Stimulated activated CD4-positive, alpha-beta T cell treated with anti-CD3 and anti-CD28 coated beads, Interleukin-4, amount 100 ng/mL, for 24 hours (primary cell): Measurements from ENCODE around the gene BTD.
"Not testable (repeated sequence)": the region's sequence is repeated elsewhere in the genome, so short reads cannot be mapped to it uniquely, and the experiment has no call there.

ENCODE experiments used
- DNase-seq: peaks from one replicate; pipeline ENCODE4 v3.0.0-alpha.2; 2020

Gene BTD

DNA sequence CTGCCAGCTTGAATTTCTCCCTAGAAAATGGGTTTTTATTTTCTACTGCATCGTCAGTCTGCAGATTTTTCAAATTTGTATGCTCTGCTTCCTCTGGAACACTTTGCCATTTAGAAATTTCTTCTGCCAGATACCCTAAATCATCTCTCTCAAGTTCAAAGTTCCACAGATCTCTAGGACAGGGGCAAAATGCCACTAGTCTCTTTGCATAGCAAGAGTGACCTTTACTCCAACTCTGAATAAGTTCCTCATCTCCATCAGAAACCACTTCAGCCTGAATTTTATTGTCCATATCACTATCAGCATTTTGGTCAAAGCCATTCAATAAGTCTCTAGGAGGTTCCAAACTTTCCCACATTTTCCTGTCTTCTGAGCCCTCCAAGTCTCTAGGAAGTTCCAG is 3.0 kb downstream of the BTD start:
- not testable (repeated sequence) for DNase-seq

DNA sequence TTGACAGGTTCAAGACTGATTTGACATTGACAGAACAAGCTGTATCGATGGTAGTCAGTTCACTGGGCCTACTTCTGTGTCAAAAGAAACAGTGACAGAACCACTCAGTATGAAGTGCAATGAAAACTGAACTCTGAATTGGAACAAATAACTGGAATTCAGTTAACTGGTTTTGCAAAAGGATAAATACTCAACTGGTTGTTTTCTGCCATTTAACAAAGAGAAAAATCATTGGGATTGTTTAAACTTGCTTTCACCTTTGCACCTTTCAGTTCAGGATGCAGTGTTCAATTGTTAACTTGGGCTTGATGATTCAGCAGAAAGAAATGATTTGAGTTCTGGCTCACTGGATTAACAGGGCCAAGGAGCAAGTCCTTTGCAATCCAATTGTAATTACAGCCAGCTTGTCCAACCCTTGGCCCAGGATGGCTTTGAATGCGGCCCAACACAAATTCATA is 4.9 kb downstream of the BTD start:
- DNase-seq = no peak

DNA sequence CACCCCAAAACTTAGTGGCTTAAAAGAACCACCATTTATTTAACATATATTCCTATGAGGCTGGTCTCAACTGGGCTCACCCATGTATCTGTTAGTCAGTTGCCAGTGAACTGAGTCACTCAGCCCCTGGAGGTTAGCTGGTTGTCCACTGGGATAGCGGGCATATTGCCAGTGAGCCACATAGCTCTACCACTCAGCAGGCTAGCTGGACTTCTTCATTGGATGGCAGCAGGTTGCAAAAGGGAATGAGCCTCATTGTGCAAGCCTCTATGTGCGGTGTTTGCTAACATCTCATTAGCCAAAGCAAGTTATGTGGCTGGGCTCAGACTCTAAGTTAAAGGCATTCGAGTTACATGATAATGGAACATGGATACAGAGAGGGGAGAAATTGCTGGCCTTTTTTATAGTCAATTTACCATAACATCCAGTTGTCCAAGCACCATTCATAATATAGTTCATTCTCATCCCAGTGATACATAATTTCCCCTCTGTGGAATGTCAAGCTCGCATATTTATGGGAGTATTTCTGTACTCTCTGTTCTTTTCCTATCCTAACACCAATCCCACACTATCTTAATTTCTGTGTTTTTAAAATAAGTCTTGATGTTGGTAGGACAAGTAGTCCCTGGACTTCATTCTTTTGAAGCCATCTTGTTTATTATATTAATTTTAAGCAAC is 8.7 kb downstream of the BTD start:
- no peak for DNase-seq

DNA sequence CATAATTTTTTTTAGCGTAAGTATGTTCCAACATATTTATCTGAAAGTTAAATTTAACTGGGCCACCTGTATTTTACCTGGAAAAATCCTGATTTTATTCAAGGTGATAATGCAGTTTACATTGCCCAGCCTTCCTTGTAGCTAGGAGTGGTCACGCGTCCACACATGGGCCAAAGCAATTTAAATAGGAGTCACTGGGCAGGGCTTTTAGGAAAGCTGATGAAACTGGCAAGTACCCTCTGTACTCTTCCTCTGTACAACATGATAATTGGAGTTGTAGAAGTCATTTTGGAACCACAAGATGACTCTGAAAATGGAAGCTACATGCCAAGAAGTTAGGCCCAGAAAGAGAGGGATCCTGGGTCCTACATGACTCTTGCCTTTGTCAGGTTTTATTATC is 9.5 kb downstream of the BTD start:
- DNase-seq = no peak

DNA sequence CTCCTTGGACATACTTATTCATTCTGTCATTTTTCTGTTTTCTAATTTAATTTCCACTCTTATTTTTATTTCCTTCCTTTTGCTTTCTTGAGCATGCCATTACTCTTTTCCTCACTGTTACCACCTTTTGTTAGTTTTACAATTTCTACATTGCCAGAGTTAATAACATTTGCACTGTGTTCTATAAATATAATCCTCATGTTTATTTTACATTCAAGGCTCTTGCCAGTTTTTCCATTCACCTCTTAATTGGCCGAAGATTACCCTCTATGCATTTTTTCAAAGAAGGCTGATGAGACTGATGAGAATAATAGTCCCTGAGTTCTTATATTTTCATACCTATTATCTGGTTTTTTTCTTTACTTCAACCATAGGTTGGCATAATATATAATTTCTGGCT is 10.5 kb downstream of the BTD start:
- no peak for DNase-seq

DNA sequence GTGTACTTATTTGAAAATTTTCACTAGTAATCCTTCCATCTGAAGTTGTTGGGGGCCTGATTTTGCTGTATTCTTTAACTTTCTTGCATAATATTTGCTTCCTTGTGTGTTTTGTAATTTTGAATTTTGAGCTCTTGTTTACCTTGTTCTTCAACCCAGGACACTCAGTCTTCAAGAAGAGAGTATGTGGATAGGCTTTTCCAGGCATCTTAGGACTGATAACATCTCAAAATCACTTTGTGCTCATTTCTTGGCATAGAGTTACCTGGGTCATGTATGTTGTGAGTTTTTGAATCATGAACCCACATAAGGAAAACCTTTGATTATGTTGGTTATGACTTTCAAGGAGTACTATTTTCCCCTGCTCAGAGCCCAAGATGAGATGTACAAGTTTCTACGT is 13.4 kb downstream of the BTD start:
- no peak for DNase-seq

DNA sequence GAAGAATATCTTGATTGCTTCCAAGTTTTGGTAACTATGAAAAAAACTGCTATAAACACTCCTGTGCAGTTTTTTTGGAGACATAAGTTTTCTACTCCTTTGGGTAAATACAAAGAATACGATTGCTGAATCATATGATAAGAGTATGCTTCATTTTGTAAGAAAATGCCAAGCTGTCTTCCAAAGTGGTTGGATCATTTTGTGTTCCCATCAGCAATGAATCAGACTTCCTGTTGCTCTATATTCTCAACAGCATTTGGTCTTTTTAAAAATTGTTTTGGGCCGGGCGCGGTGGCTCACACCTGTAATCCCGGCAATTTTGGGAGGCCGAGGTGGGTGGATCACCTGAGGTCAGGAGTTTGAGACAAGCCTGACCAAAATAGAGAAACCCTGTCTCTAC is 14.5 kb downstream of the BTD start:
- DNase-seq = no peak

DNA sequence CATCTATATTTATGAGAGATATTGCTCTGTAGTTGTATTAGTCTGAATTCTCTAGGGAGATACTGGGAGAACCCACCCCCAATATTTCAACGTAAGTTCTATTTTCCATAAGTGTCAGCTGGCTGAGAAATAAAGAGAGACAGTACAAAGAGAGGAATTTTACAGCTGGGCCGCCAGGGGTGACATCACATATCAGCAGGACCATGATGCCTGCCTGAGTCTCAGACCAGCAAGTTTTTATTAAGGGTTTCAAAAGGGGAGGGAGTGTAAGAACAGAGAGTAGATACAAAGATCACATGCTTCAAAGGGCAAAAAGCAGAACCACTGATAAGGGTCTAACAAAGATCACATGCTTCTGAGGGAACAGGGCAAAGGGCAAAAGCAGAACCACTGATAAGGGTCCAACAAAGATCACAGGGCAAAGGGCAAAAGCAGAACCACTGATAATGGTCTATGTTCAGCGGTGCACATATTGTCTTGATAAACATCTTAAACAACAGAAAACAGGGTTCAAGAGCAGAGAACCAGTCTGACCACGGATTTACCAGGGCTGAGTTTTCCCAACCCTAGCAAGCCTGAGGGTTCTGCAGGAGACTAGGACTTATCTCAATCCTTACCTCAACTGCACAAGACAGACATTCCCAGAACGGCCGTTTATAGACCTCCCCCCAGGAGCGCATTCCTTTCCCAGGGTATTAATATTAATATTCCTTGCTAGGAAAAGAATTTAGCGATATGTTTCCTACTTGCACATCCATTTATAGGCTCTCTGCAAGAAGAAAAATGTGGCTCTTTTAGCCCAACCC is 18.3 kb downstream of the BTD start:
- DNase-seq = not testable (repeated sequence)

DNA sequence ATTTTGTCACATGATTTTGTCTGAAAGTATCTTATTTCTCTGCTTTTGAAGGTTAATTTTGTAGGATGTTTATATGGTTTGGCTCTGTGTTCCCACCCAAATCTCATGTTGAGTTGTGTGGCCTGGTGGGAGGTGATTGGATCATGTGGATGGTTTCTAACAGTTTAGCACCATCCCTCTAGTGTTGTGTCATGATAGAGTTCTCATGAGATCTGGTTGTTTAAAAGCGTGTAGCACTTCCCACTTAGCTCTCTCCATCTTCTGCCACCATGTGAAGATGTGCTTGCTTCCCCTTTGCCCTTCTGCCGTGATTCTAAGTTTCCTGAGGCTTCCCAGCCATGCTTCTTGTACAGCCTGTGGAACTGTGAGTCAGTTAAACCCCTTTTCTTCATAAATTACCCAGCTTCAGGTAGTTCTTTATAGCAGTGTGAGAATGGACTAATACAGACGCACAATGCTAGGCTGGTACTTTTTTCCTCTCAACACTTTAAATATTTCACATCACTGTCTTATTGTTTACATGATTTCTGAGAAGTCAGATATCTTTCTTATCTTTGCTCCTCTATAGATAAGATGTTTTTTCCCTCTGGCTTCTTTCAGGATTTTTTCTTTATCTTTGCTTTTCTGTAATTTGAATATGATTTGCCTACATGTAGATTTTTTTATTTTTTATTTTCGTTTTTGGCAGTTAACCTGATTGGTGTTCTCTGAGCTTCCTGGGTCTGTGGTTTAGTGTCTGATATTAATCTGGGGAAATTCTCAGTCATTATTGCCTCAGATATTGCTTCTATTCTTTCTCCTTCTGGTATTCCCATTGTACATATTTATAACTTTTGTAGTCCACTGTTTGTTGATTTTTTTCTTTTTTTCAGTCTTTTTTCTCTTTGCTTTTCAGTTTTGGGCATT is 22.2 kb downstream of the BTD start:
- no peak for DNase-seq

DNA sequence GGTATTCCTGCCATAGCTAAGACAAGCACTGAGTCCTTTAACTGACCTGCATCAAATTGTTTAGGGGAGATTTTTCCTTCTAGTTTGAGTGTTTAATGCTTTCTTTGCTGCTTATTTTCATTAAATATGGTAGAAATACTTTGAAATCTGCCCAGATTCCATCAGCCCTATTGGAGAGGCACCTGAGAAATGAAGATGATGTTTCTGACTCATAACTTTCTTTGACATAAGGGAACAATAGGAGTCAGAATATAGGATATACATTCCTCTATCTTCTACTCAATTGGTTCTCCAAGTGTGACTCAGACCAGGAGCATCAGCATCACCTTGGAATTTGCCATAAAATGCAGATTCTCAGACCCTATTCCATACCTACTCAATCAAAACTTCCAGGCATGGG is 27.4 kb downstream of the BTD start:
- no peak for DNase-seq

DNA sequence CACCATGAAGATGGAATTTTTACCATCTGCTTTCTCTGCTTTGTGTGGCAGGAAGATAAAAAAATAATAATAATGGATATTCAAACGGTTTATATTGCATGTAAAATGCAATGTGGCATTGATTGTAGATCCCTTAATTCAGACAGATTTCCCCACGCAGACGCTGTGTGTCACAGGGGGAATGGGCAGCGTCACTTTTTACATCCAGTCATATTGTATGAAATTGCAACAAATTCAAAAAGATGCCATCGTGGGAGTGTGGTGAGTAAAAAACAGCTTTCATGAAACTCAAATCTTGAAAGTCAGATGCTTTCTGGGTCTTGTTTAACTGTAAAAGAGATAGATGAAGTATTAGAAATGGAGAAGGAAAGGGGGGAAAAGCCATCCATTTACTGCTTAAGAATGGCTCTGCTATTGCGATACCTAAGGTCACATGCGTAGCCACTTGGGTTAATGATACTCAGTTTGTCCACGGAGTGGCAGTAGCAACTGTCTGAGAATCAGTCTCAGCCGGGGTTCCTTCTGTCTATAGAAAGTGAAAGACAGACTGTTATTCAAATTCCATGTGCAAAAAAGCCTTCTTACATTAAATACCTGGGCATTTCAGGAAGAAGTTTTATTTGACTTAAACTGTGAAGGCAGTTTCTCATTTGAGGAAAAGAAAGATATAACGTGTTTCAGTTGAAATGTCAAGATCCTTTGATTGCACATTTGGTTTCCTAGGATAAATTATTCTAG is 28.5 kb downstream of the BTD start:
- DNase-seq = peak; percentile 70

DNA sequence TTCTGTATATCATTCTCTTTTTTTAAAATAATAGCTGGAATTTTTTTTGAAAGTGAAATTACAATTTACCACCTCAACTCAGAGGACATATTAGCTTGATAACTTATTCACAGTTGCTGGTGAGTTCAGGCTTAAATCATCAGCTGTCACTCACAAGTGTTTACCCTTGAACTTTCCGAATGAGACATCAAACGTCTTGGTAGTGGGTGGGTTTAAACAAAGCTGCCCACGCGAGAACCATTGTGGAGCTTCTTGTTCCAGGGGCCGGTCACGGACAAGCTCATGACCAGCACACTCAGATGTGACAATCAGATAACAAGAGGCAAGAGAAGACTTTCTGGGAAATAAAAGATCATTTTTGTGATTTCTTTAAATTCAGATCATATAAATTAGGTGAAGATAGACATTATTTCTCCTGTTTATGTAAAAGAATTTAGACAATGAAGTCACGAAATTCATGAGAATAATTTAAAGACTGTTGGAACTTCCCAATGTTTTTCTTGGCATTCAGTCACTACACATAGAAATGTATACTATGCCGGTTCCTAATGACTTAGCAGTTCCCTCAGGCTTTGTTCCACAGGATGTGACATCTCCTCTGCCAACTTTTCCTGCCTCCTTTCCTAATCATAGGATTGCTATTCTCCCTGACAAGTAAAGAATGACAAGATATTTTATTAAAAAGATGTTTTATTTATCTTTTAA is 29.3 kb downstream of the BTD start:
- peak; percentile 30 for DNase-seq

DNA sequence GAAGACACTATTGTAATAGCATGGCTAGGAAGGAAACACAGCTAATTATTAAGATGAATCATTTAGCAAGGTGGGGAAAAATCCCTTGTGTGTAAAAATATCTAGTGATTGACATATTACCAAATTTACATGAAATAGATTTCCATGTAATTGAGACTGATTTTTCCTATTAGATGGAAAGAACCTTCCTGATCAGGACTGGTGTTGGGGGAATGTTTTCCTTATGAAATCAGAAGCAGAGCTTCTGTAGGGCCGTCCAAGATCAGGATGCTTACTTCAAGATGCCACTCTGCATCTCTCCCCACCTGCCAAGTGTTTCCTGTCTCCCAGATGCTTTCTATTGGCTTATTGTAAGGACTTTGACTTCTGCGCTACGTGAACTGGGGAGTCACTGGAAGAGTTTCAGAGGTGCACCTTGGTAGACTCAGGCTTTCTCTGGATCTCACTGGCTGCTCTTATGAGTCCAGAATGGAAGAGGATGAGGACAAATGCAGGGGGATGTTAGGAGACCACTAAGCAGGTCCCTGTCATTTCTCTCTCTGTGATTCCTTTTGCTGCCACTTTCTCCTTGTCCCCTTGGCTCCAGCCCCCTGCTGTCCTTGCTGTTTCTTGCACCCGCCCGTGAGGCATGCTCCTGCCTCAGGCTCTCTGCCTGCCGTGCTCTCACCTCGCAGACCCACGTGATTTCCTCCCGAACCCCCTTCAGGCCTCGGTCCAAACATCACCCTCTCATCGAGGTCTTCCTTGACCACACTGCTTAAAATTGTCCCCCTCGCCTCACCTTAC is 30.1 kb downstream of the BTD start:
- no peak for DNase-seq

DNA sequence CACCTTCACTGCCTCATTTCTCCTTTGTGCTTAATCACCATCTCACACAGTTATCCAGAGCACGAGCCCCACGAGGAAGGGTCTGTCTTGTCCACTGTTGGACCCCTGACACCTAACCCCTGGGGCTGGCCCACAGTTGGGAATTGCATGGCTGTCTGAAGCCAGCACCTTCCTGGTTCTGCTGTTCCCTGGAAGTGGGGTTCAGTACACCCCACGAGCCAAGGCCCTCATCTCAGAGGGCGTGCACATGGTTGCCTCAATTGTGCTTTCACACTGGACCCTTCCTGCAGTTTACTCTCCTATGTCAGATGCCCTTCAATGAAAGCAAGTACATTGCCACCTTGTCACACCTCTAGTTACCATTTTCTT is 30.7 kb downstream of the BTD start:
- no peak for DNase-seq

DNA sequence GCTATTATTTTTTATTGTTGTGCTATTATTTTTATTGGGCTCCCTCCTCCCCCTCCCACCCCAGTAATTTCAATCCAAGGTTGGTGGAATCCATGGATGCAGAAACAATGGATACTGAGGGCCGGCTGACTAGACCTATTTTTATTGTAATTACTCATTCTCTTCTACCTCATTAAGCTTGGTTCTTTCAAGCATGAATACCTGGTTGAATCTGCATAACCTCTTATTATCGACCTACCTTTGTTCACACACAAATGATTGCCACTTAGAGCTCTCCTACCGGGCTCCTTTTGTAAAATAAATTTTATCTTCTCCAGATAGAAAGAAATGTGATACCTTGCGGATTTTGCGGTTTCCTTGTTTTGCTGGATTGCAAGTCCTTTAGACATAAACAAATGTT is 31.6 kb downstream of the BTD start:
- DNase-seq = no peak

DNA sequence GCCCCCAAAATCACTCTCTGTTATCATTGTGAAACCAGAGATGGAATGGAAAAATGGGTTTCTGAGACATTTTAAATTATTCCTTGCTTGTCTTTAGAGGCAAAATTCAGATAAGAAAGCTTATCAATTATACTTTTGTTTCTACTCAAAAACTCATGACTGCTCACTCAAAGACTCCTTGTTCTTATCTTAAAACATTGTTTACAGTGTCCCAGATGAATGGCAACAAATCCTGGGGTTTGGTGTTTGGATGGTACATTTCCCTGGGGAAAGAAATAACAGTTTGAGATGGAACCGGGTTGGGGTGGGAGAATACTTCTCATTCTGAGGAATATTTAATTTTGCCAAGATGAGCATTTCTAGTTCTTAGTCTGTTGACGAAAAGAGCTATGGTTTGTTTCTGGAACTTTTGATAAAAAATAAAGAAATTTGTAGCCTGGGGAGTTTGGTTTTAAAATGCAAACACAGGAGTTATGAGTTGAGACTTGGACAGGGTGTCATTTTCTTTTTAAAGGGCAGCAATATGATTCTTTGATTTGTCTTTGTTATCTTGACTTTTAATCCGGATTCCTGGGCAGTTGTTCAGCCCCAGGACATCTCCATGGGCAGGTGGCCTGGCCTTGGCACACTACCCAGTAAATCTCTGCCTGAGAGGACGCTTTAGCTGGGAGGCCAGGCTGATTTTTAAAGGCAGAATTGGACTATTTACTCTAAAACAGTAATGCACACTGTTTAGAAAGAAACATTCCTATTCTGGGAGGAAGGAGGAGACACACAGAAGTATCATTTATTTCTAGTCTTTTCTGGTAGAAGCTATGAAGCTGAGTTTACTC is 32.4 kb downstream of the BTD start:
- DNase-seq = no peak

DNA sequence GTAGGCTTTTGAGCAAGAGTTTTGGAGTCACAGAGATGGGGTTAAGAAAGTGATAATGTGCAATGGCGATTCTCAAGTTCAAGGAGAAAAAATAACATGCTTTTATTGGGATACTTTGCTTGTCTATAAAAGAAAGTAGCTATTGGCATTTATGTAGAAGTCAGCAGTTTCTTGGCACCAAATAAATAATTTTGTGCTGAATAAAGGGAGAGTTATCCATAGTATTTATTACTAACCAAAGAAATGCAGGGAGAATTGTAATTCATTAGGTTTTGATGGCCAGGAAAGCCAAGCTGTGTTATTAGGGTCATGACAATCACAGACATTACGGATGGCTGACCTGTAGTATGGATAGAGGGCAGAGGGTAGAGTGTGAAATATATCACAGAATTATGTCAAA is 33.1 kb downstream of the BTD start:
- no peak for DNase-seq

DNA sequence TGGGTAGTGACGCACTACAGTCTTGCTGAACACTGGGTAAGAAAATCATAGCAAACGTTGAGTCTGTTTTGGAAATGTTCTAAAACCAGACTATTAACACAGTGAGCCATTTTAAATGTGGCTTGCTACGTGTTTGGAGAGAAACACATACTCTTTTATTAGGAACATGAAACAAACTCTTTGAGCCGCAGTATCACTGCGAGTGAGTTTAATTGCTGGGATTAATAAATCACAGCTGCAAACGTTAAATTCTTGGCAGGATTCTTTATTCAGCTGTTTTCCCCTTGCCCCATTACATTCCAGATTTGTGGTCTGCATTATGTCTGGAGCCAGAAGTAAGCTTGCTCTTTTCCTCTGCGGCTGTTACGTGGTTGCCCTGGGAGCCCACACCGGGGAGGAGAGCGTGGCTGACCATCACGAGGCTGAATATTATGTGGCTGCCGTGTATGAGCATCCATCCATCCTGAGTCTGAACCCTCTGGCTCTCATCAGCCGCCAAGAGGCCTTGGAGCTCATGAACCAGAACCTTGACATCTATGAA is 33.6 kb downstream of the BTD start:
- no peak for DNase-seq

DNA sequence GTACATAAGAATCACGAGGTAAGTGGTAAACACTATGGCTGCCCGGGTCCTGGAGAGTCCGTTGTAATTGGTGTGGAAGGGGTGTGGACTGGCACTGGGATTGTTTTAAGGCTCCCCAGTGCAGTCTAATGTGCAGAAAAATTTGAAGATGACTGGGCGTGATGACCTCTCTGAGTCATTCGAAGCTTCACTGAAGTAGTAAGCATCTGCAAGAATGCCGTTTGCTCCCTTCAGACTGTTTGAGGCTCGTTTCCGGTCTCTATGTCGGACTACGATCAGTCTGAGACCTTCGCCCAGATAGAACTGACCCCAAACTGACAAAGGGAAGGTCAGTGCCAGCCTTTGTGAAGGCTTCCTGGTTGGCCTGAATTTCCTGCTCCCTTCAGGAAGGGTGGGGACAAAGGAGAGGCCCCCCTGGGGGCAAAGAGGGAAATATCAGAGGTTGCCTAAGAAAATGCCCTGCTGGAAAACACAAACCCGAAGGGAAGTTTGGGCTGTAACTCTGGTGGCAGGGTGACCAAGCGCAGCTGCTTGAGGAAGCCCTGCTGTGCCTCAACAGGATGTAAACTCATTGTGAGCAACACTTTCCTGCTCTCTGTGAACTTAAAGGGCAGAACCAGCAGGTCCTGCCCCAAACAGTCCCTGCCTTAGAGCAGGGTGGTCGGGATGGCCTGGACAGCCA is 34.6 kb downstream of the BTD start:
- peak; percentile 22 for DNase-seq
